ENCODE measurements around the gene MGLL.

The MGLL gene

DNA sequence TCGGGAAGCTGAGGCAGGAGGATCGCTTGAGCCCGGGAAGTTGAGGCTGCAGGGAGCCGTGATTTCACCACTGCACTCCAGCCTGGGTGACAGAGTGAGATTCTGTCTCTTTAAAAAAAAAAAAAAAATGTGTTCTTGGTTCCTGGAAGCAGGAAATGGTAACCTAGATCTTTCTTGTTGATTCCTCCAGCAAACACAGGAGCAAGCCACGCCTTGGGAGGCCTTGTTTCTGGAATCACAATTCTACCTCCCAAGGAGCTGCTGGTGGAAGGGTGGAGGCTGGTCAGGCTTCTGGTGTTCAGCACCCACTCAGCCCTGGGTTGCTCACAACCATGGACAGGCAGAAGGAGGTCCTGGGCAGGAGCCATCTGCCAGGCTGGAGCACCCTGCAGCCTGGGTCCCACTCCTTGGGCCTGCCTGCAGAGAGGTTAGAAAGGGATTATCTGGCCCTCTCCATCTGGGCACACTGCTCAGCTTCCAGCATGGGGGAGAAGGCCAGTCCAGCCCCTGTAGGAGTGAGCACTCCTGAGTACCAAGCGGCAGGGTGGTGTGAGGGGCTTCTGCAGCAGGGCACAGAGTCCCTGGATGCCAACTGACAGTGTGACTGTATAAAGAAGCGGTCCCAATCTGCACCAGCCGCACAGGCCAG, 84.0 kb downstream of the MGLL start:
- TF ChIP-seq, protein P1, sequence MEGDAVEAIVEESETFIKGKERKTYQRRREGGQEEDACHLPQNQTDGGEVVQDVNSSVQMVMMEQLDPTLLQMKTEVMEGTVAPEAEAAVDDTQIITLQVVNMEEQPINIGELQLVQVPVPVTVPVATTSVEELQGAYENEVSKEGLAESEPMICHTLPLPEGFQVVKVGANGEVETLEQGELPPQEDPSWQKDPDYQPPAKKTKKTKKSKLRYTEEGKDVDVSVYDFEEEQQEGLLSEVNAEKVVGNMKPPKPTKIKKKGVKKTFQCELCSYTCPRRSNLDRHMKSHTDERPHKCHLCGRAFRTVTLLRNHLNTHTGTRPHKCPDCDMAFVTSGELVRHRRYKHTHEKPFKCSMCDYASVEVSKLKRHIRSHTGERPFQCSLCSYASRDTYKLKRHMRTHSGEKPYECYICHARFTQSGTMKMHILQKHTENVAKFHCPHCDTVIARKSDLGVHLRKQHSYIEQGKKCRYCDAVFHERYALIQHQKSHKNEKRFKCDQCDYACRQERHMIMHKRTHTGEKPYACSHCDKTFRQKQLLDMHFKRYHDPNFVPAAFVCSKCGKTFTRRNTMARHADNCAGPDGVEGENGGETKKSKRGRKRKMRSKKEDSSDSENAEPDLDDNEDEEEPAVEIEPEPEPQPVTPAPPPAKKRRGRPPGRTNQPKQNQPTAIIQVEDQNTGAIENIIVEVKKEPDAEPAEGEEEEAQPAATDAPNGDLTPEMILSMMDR (conservative IDR thresholded peaks at IDR 0.05): no peak
- TF ChIP-seq ZFX (IDR thresholded peaks at IDR 0.05): peak; percentile 41; the same call in 1 of the 2 replicates
- H3K27ac ChIP-seq: peak overlapping the region; percentile 74

DNA sequence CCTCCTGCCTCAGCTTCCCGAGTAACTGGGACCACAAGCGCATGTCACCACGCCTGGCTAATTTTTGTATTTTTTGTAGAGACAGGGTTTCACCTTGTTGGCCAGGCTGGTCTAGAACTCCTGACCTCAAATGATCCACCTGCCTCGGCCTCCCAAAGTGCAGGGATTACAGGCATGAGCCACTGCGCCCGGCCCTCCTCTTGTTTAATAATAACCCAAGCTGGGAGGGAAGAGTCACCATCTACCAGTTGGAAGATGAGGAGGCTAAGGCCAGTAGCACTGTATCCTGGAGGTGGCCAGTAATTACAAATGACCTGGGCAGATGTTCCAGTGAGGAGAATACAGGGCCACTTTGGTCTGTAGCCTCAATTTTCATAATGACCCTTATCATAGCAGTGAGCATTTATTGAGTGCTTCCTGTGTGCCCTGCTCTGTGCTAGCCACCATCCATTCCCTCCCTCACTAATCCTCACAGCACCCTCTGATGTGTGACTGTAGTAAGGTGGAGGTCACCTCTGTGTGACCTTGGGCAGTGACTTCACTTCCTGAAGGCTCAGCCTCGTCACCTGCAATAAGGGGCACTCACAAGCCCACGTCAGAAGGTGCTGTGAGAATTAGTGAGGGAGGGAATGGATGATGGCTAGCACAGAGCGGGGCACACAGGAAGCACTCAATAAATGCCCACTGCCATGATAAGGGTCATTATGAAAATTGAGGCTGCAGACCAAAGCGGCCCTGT, 85.3 kb downstream of the MGLL start:
- H3K27ac ChIP-seq: peak overlapping the region; percentile 74; the same call in 1 of the 2 replicates
- TF ChIP-seq, protein P1 (conservative IDR thresholded peaks at IDR 0.05): no peak
- no peak for TF ChIP-seq ZFX (IDR thresholded peaks at IDR 0.05)

DNA sequence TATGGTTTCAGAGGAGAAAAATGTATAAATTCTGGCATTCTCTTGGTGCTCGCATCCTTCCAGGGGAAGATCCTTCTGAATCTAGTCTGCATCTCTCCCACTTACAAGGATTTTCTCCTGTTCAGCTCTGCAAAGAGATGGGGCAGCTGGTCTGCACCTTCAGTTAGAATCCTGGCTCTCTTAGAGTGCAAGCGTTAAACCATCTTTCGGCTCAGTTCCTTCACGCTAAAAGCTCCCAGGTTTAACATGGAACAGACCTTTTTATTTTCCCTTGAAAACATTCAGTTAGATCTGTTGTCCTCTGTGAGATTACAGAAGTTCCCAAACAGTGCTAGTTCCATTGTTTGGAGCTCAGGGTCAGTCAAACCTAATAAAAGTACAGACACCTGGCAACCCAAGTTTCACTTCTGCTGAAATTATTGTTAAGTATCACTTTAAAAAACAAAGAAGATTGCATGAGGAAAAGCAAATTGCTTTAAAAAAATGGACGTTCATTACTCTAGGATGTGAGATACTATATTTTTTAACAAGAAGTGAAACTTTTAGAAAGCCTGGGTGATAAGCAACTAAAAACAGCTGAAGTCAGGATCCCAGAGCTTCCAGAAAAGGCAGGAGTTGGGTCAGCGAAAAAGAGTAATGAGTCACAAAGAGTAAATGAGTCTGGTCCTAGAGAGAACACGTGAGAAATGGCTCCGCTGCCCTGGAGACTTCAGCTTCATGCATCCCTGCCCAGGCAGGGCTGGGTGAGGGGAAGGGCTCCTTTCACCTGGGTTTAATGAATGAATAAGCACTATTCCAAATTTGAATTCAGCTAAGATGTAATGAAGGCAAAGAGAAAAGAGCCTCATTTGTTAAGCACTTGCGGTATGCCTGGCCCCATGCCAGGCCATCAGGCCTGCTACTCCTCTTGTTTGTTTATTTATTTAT, 86.3 kb downstream of the MGLL start:
- TF ChIP-seq, protein P1 (conservative IDR thresholded peaks at IDR 0.05): no peak
- TF ChIP-seq ZFX (IDR thresholded peaks at IDR 0.05): no peak
- no peak overlapping the region for H3K27ac ChIP-seq

DNA sequence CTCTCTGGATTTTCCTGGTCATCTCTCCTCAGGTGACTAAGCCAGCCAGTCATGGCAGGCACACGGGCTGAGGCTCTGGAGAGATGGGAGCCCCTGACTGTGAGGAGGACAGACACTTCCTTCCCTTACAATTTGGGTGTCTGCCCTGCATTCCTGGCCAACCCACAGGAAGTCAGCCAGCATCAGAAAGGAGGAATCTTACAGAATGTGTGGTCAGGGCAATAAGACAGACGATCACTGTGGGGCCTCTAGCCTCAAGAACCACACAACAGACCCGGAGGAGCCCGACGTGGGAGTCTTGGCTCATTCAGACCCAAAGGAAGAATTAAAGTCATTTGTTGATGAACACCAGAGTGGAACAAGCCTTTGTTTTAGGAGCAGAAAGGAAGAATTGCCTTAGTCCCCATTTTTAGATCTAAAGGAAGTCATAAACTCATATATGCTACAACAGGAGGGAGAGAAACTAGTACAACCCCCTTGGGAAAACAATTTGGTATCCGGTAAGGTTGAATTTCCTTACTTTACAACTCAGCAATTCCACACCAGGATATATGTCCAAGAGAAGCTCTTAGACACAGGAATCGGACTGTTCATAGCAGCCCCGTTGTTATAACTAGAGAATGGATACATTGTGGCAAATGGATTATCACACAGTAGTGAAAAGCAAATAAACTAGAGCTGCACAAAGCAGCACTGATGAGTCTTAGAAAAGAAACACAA, 87.4 kb downstream of the MGLL start:
- no peak overlapping the region for H3K27ac ChIP-seq
- TF ChIP-seq, protein P1 (conservative IDR thresholded peaks at IDR 0.05): no peak
- no peak for TF ChIP-seq ZFX (IDR thresholded peaks at IDR 0.05)

DNA sequence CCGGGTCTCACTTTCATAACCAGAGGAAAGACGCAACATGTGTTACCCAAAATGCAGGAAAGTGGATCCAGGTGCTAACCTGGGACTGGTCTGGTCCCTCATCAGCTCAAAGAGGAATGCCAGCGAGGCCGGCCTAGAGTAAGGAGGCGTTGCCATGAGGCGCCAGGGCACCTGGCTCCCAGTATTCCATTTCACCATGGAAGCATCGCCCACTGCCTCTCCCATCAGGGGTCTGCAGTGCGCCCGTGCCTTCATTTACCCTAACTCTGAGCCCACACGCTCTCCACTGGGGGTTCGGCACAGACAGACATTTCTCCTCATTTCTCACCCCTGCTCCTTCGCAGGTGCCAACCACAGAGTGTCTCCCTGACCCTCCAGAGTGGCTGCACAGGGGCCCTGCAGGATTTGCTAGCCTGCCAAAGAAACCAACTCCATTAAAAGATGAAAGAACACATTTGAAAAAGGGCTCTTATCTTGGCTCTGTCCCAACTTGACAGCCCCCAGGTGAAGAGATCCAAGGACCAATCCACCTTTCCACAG, 88.1 kb downstream of the MGLL start:
- no peak overlapping the region for H3K27ac ChIP-seq
- TF ChIP-seq, protein P1 (conservative IDR thresholded peaks at IDR 0.05): no peak
- no peak for TF ChIP-seq ZFX (IDR thresholded peaks at IDR 0.05)

DNA sequence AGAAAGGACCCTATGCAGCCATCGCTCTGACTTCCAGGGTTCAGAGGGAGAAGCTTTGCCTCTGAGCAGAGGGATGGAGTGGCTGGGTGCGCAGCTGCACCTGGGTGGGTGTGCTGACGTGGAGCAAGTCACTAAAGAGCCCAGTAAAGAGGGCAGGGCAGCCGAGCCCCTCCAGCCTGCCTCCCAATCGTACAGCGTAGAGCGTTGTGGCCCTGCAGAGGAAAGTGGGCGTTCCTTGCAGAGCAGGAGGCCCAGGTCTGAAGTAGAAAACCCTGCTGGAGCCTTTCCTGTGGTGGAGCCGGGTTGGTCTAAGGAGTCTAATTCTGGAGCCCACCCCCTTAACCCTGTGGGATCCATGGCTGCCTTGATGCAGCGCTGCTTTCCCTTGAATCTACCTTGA, 88.5 kb downstream of the MGLL start:
- no peak overlapping the region for H3K27ac ChIP-seq
- TF ChIP-seq, protein P1 (conservative IDR thresholded peaks at IDR 0.05): no peak
- TF ChIP-seq ZFX (IDR thresholded peaks at IDR 0.05): no peak

Measured in C4-2B (cell line).